Endothelial cell of umbilical vein (primary cell): ENCODE measurements around the gene ZNF148. TPM values are rescaled to one million over a fixed set of nuclear protein-coding genes. Genes with fewer than 3 reads are reported as not detected.

Source experiments
- BruUV-seq: library from RNA; stranded (reverse); fragments of 400-500 nt; replicated peaks from 2 replicates; lab custom pipeline; 2021; lab: Mats Ljungman, UMichigan
- CTCF ChIA-PET: fragments of 300-600, 350-600 bp; sonication (Branson Sonifier 250); formaldehyde crosslinking; loops from one replicate; lab custom pipeline; 2021; ENCODE audit warnings: antibody characterized with exemption, inconsistent platforms; lab: Charles Lee
- POLR2A ChIA-PET: fragments of 300-600, 350-600 bp; sonication (Branson Sonifier 250); formaldehyde crosslinking; loops from one replicate; lab custom pipeline; 2021; ENCODE audit warnings: antibody characterized with exemption, inconsistent platforms; lab: Charles Lee
- DNase-seq: peaks from one replicate; pipeline ENCODE4 v3.0.0-alpha.2; 2011; ENCODE audit warnings: low read depth, low spot score
- FAIRE-seq: peaks from 2 replicates; lab custom pipeline; 2011; peaks lifted over from hg19 to GRCh38; lab: Jason Lieb, UNC
- H2AFZ ChIP-seq: 2 replicates; pipeline ENCODE4 v1.6.0; 2012; ENCODE audit warnings: low read depth, low read length, control low read depth, inconsistent platforms
- H3K27ac ChIP-seq: 2 replicates; pipeline ENCODE4 v1.5.1; 2011; ENCODE audit warnings: low read depth, mild to moderate bottlenecking, control low read depth, low read length, moderate library complexity; ENCODE audit not compliant: insufficient read depth
- H3K27me3 ChIP-seq, 2 experiments: 2 replicates each; pipeline versions ENCODE4 v1.6.0 to v1.6.1; 2011; ENCODE audit warnings: low read length in 2 of 2, mixed read lengths in 1 of 2; ENCODE audit not compliant: control insufficient read depth in 2 of 2, insufficient read depth in 2 of 2
- H3K36me3 ChIP-seq, 2 experiments: 2 replicates in 1 of 2; 3 replicates in 1 of 2; pipeline ENCODE4 v1.5.1; 2011; ENCODE audit warnings: low read length in 2 of 2, mild to moderate bottlenecking in 1 of 2, moderate library complexity in 1 of 2; ENCODE audit not compliant: control insufficient read depth in 2 of 2, insufficient read depth in 2 of 2; ENCODE audit errors: extremely low read depth in 1 of 2
- H3K4me1 ChIP-seq: 3 replicates; pipeline ENCODE4 v1.5.1; 2011; ENCODE audit warnings: mild to moderate bottlenecking, low read length; ENCODE audit not compliant: control insufficient read depth, insufficient read depth; ENCODE audit errors: extremely low read depth
- H3K4me2 ChIP-seq: 2 replicates; pipeline ENCODE4 v1.6.1; 2011; ENCODE audit warnings: low read length, control low read depth, mixed read lengths; ENCODE audit not compliant: insufficient read depth
- H3K4me3 ChIP-seq, 3 experiments: fragments of 200-600 bp in 1 of 3; sonication (generic), shearing (Covaris generic) in 1 of 3; replicated peaks in 1 of 3; 2 replicates each; pipeline ENCODE4 v1.5.1; 2011 to 2016; ENCODE audit warnings: control low read depth in 3 of 3, low read length in 3 of 3, mild to moderate bottlenecking in 2 of 3, inconsistent platforms in 1 of 3, low read depth in 1 of 3, moderate library complexity in 1 of 3; ENCODE audit not compliant: insufficient read depth in 1 of 3
- H3K79me2 ChIP-seq: 2 replicates; pipeline ENCODE4 v1.6.0; 2012; ENCODE audit warnings: low read length, inconsistent platforms; ENCODE audit not compliant: control insufficient read depth, insufficient read depth
- H3K9ac ChIP-seq: replicated peaks from 2 replicates; pipeline ENCODE3; 2011; ENCODE audit warnings: low read length, control low read depth; ENCODE audit not compliant: insufficient read depth; ENCODE audit errors: extremely low read depth
- H3K9me1 ChIP-seq: replicated peaks from 3 replicates; pipeline ENCODE4 v1.6.0; 2011; ENCODE audit warnings: mild to moderate bottlenecking, low read length; ENCODE audit not compliant: control insufficient read depth, insufficient read depth; ENCODE audit errors: extremely low read depth
- H3K9me3 ChIP-seq: replicated peaks from 2 replicates; pipeline ENCODE4 v1.5.1; 2012; ENCODE audit warnings: low read length, inconsistent platforms; ENCODE audit not compliant: control insufficient read depth, insufficient read depth
- H4K20me1 ChIP-seq: replicated peaks from 2 replicates; pipeline ENCODE3; 2011; ENCODE audit warnings: mild to moderate bottlenecking, low read length; ENCODE audit not compliant: control insufficient read depth, insufficient read depth; ENCODE audit errors: extremely low read depth
- EZH2 ChIP-seq: IDR thresholded peaks from 2 replicates; pipeline ENCODE4 v1.6.1; 2012; ENCODE audit warnings: borderline replicate concordance, low read depth, mild to moderate bottlenecking, moderate library complexity, low read length, inconsistent platforms; ENCODE audit not compliant: severe bottlenecking
- FOS ChIP-seq: IDR thresholded peaks from 2 replicates; pipeline ENCODE4 v1.6.1; 2011; ENCODE audit warnings: mild to moderate bottlenecking, low read length, moderate library complexity, borderline replicate concordance; ENCODE audit not compliant: insufficient read depth
- JUN ChIP-seq: IDR thresholded peaks from 2 replicates; pipeline ENCODE4 v1.6.1; 2011; ENCODE audit warnings: borderline replicate concordance, low read depth; ENCODE audit not compliant: insufficient read length, insufficient read depth
- MAX ChIP-seq: IDR thresholded peaks from 2 replicates; pipeline ENCODE4 v1.6.1; 2011; ENCODE audit not compliant: insufficient read depth, insufficient read length
- POLR2A ChIP-seq: IDR thresholded peaks from 2 replicates; pipeline ENCODE4 v1.6.1; 2012; ENCODE audit warnings: low read depth, mild to moderate bottlenecking, control low read depth, low read length
- POLR2AphosphoS5 ChIP-seq: IDR thresholded peaks from 2 replicates; pipeline ENCODE4 v1.6.1; 2012; ENCODE audit warnings: low read depth, mild to moderate bottlenecking, control low read depth, low read length, moderate library complexity; ENCODE audit not compliant: insufficient read depth
- dilution Hi-C: fragments of 300-500 bp; cut with MboI; formaldehyde crosslinking; loops from one replicate; pipeline ENCODE4 v1.15.0; 2019; ENCODE audit warnings: low sequenced_read_pairs; ENCODE audit not compliant: extremely low pct_ligation_motif_present
- intact Hi-C: fragments of 100-400 bp; cut with micrococcal nuclease; formaldehyde crosslinking; loops from one replicate; pipeline ENCODE4 v1.10.0; 2022
- polyA plus RNA-seq, 4 experiments: library from polyadenylated mRNA; depleted of rRNA in 3 of 4; stranded (reverse) in 3 of 4; unstranded in 1 of 4; fragments of >200 nt; gene quantifications; 2 replicates each; pipeline versions ENCODE4 v1.2.1 to v1.2.3, GENCODE V29; 2011 to 2012; ENCODE audit warnings: missing spikeins in 1 of 4
- total RNA-seq: library from RNA; stranded (reverse); gene quantifications from 2 replicates; pipeline ENCODE4 v1.2.3, GENCODE V29; 2021

The ZNF148 gene
- total and polyA plus RNA-seq, 2 donors (not counting 3 experiments of a cell fraction or from before 2014, with no cell fraction given), result 8.0 to 41.3 TPM

GRCh38 chr3:125262161-125262560 lies 113.0 kb downstream of the ZNF148 start:
- Histone ChIP-seq H3K27me3 (no peaks in the 10 kb centered on the region), H3K4me3 (no peak overlapping the region), H3K9ac (no peak overlapping the region), H3K79me2 (peaks cover 6% of the 10 kb centered on the region), H4K20me1 (no peaks in the 10 kb centered on the region), H3K4me2 (no peak overlapping the region), H3K9me3 (no peaks in the 10 kb centered on the region), H3K4me1 (peaks cover 7% of the 10 kb centered on the region), H3K36me3 (peaks cover 0 to 2% of the 10 kb centered on the region in 2 experiments), H3K27ac (no peak overlapping the region), H3K9me1 (no peaks in the 10 kb centered on the region), H2AFZ (no peak overlapping the region)
- DNase-seq (no peak), FAIRE-seq (no peak)
- CTCF ChIA-PET, result interaction anchor here (1.9 kb wide), 1 partner anchor 17 kb away, joined by 5 read pairs; no protein-coding TSS in a partner anchor
- no TSS peak for BruUV-seq
- intact Hi-C loops (no loop called here), dilution Hi-C loops (no loop called here)
- POLR2A ChIA-PET, result no interaction called here
- no peak for TF ChIP-seq JUN
- TF ChIP-seq FOS, result no peak
- TF ChIP-seq MAX, result no peak
- no peak for TF ChIP-seq POLR2A
- TF ChIP-seq EZH2, result no peak
- no peak for TF ChIP-seq POLR2AphosphoS5

GRCh38 chr3:125261031-125261430 lies 114.1 kb downstream of the ZNF148 start:
- ChIA-PET POLR2A (no interaction called here), CTCF (interaction anchor here (0.7 to 1.0 kb wide), 3 partner anchors 12 to 58 kb away, joined by 3 read pairs; no protein-coding TSS in a partner anchor)
- dilution Hi-C loops, result no loop called here
- DNase-seq, result no peak
- H3K27ac ChIP-seq, result no peak overlapping the region
- H3K9ac ChIP-seq, result no peak overlapping the region
- H4K20me1 ChIP-seq, result no peaks in the 10 kb centered on the region
- H3K36me3 ChIP-seq, result peaks cover 0 to 2% of the 10 kb centered on the region in 2 experiments
- no peaks in the 10 kb centered on the region for H3K27me3 ChIP-seq
- H3K4me1 ChIP-seq, result peaks cover 9% of the 10 kb centered on the region
- no peaks in the 10 kb centered on the region for H3K9me3 ChIP-seq
- intact Hi-C loops, result no loop called here
- H3K4me3 ChIP-seq, result no peak overlapping the region
- no TSS peak for BruUV-seq
- peaks cover 4% of the 10 kb centered on the region for H3K79me2 ChIP-seq
- no peak for TF ChIP-seq MAX
- FAIRE-seq, result no peak
- no peaks in the 10 kb centered on the region for H3K9me1 ChIP-seq
- H3K4me2 ChIP-seq, result no peak overlapping the region
- H2AFZ ChIP-seq, result no peak overlapping the region
